Right atrium auricular region (tissue), 2 donors: ENCODE data around the gene E4F1. TPM values are rescaled to one million over a fixed set of nuclear protein-coding genes. Genes with fewer than 3 reads are reported as not detected.

Source experiments
- DNase-seq: peaks from one replicate; pipeline ENCODE4 v3.0.0-alpha.2; 2019; ENCODE audit warnings: low spot score
- H3K27ac ChIP-seq, 2 donors: fragments of 200-600 bp; sonication (generic); 1 replicate in 1 of 2; 2 replicates in 1 of 2; pipeline ENCODE4 v1.5.1; 2016 to 2019
- H3K27me3 ChIP-seq, 2 donors: fragments of 200-600 bp; sonication (generic); one replicate each; pipeline versions ENCODE4 v1.5.1 to v1.6.0; 2017 to 2019
- H3K36me3 ChIP-seq: fragments of 200-600 bp; sonication (generic); one replicate; pipeline ENCODE4 v1.5.1; 2016
- H3K4me1 ChIP-seq, 2 donors: fragments of 200-600 bp; sonication (generic); one replicate each; pipeline versions ENCODE4 v1.5.1 to v1.6.0; 2017 to 2019
- H3K4me3 ChIP-seq, 2 donors: fragments of 200-600 bp; sonication (generic); 1 replicate in 1 of 2; 2 replicates in 1 of 2; pipeline ENCODE4 v1.5.1; 2017 to 2019; ENCODE audit warnings: mild to moderate bottlenecking in 1 of 2, moderate library complexity in 1 of 2
- H3K9me3 ChIP-seq, 2 donors: fragments of 200-600 bp; sonication (generic); one replicate each; pipeline ENCODE4 v1.5.1; 2019
- CTCF ChIP-seq, 2 donors: fragments of 200-600 bp; sonication (generic); IDR thresholded peaks; one replicate each; pipeline ENCODE4 v1.5.1; 2019; ENCODE audit warnings: antibody characterized with exemption in 2 of 2
- total RNA-seq, 2 donors: library from RNA; depleted of rRNA; stranded (reverse); fragments of >200 nt; gene quantifications; one replicate each; pipeline ENCODE4 v1.1.0, GENCODE V29; 2016

Gene E4F1
- total RNA-seq, 2 donors from 2014 or later = 10.0 to 16.7 TPM

- H3K36me3 ChIP-seq = no peaks in the 10 kb centered on the region
- H3K9me3 ChIP-seq = no peaks in the 10 kb centered on the region
- H3K27me3 ChIP-seq = peaks cover 0 to 6% of the 10 kb centered on the region in 2 donors
- no peak for TF ChIP-seq CTCF (IDR thresholded peaks at IDR 0.05)
- H3K4me3 ChIP-seq = peak overlapping the region; percentile 42 to 54
- H3K4me1 ChIP-seq = peaks cover 0 to 17% of the 10 kb centered on the region in 2 donors
- H3K27ac ChIP-seq = no peak overlapping the region
- no peak for DNase-seq
Measured at GRCh38 chr16:2195322-2196161, 27.8 kb upstream of the E4F1 start.

GRCh38 chr16:2196162-2196980, 27.0 kb upstream of the E4F1 start, which contains the start of gene CASKIN1:
Gene CASKIN1 (minus strand): TSS chr16:2196605. CDS start chr16:2196432, 173 bp downstream.
- Histone ChIP-seq H3K36me3 (no peaks in the 10 kb centered on the region), H3K27me3 (peaks cover 0 to 6% of the 10 kb centered on the region in 2 donors), H3K9me3 (no peaks in the 10 kb centered on the region), H3K27ac (no peak within 1 kb of the TSS), H3K4me1 (peaks cover 0 to 11% of the 10 kb centered on the region in 2 donors), H3K4me3 (peak within 1 kb of the TSS; percentile 42 to 54)
- DNase-seq = no peak
- no peak for TF ChIP-seq CTCF (IDR thresholded peaks at IDR 0.05)

DNA sequence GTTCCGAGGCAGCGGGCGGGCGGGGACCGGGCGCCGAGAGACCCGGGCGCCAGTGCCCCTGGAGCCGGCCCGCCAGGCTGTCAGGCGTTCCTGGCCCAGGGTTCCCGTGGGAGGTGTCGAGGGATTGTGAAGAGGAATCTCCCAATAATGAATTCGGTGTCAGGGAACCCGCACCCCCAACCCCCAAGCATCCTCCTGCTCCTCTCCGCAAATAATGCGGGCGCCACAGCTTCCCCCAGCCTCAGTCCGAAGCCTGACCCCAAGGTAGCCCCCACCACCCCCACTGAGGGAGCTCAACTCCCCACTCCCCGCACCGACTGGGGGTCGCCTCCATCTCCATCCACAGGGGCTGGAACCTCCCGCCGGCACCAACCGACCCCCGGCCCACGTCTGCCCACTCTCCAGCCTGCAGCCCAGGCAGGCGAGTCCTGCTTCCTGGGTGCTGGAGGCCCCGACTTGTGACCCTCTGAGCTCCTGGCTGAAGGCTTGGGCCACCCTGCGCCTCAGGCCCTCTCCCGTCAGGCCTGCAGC, 26.3 kb upstream of the E4F1 start:
- Histone ChIP-seq H3K4me3 (peak overlapping the region in 1 of 2 donors; percentile 42), H3K4me1 (peaks cover 0 to 11% of the 10 kb centered on the region in 2 donors), H3K27ac (no peak overlapping the region), H3K27me3 (peaks cover 0 to 6% of the 10 kb centered on the region in 2 donors), H3K36me3 (no peaks in the 10 kb centered on the region), H3K9me3 (no peaks in the 10 kb centered on the region)
- DNase-seq = no peak
- TF ChIP-seq CTCF (IDR thresholded peaks at IDR 0.05) = no peak

DNA sequence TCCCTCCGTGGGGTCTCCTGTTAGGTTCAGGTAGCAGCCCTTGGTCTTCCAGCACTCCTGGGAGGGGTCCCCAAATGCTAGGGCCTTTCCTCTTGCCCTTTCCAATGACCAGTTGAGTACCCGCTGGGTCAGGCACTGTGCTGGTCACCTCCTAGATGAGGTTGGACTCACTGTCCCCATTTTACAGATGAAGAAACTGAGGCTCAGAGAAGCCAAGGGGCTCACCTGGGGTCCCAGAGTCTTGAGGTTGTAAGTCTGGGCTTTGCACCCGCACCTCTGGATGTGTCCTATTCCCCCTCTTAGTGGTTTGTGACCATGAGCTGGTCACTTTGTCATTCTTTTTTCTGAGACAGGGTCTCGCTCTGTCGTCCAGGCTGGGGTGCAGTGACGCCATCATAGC, 25.6 kb upstream of the E4F1 start:
- H3K27me3 ChIP-seq = peaks cover 0 to 6% of the 10 kb centered on the region in 2 donors
- DNase-seq = no peak

More for the DNA sequence above, 25.6 kb upstream of the E4F1 start:
- Histone ChIP-seq H3K4me3 (no peak overlapping the region), H3K4me1 (peaks cover 0 to 11% of the 10 kb centered on the region in 2 donors), H3K27ac (no peak overlapping the region), H3K36me3 (no peaks in the 10 kb centered on the region), H3K9me3 (no peaks in the 10 kb centered on the region)
- TF ChIP-seq CTCF (IDR thresholded peaks at IDR 0.05) = no peak
